DMS79 treated with DMSO at 0.1 percent for 48 hours (cell line): ENCODE measurements around the gene KRT80.

Experiments used
- DNase-seq: peaks from one replicate; lab custom pipeline; 2025; lab: John Stamatoyannopoulos, UW

The KRT80 gene

GRCh38 chr12:52228931-52229330 is 37.1 kb upstream of the KRT80 start:
- no peak for DNase-seq

- no peak for DNase-seq
These were observed 36.6 kb upstream of the KRT80 start for GRCh38 chr12:52228366-52228765.

GRCh38 chr12:52227606-52228166 is 35.9 kb upstream of the KRT80 start:
- DNase-seq, result no peak

GRCh38 chr12:52226446-52226845 is 34.6 kb upstream of the KRT80 start:
- no peak for DNase-seq

GRCh38 chr12:52225752-52226151 is 33.9 kb upstream of the KRT80 start:
- no peak for DNase-seq

GRCh38 chr12:52224151-52224550 is 32.3 kb upstream of the KRT80 start:
- DNase-seq, result no peak

GRCh38 chr12:52223406-52224039 is 31.7 kb upstream of the KRT80 start:
- no peak for DNase-seq

- DNase-seq, result no peak
These were observed 30.9 kb upstream of the KRT80 start for GRCh38 chr12:52222692-52223091.

- DNase-seq, result no peak
These were observed 30.2 kb upstream of the KRT80 start for GRCh38 chr12:52221912-52222457.

- DNase-seq, result no peak
These were observed 29.4 kb upstream of the KRT80 start for GRCh38 chr12:52221070-52221781.

- DNase-seq, result no peak
These were observed 28.7 kb upstream of the KRT80 start for GRCh38 chr12:52220477-52220876.

- no peak for DNase-seq
These were observed 26.2 kb upstream of the KRT80 start for GRCh38 chr12:52218001-52218400.

- peak; percentile 32 for DNase-seq
These were observed 25.4 kb upstream of the KRT80 start for GRCh38 chr12:52217223-52217622.

- DNase-seq, result no peak
These were observed 25.0 kb upstream of the KRT80 start for GRCh38 chr12:52216807-52217206.

GRCh38 chr12:52216100-52216499 is 24.3 kb upstream of the KRT80 start:
- no peak for DNase-seq

- DNase-seq, result no peak
These were observed 23.8 kb upstream of the KRT80 start for GRCh38 chr12:52215587-52216031.

GRCh38 chr12:52214421-52214802 is 22.6 kb upstream of the KRT80 start:
- no peak for DNase-seq

GRCh38 chr12:52213564-52214420 is 22.0 kb upstream of the KRT80 start:
- DNase-seq, result no peak

GRCh38 chr12:52212701-52213563 is 21.1 kb upstream of the KRT80 start:
- DNase-seq, result no peak

- DNase-seq, result no peak
These were observed 20.1 kb upstream of the KRT80 start for GRCh38 chr12:52211716-52212585.
